Stimulated activated CD8-positive, alpha-beta memory T cell treated with anti-CD3 and anti-CD28 coated beads, Interleukin-15, amount 100 ng/mL, for 24 hours (primary cell): Measurements from ENCODE around the gene VWA3B.

Source experiments
- DNase-seq: peaks from one replicate; pipeline ENCODE4 v3.0.0-alpha.2; 2020; ENCODE audit warnings: low read depth

Gene VWA3B

GRCh38 chr2:98172150-98172765, 85.3 kb downstream of the VWA3B start:
- DNase-seq, result no peak

- DNase-seq, result no peak
Observed at GRCh38 chr2:98172951-98173350, 86.0 kb downstream of the VWA3B start.

GRCh38 chr2:98175811-98176210, 88.8 kb downstream of the VWA3B start:
- no peak for DNase-seq

- no peak for DNase-seq
Observed at GRCh38 chr2:98177286-98177685, 90.3 kb downstream of the VWA3B start.

GRCh38 chr2:98177986-98178385, 91.0 kb downstream of the VWA3B start:
- no peak for DNase-seq

GRCh38 chr2:98180456-98180855, 93.5 kb downstream of the VWA3B start:
- DNase-seq, result no peak

- no peak for DNase-seq
Observed at GRCh38 chr2:98181346-98181745, 94.4 kb downstream of the VWA3B start.

- DNase-seq, result no peak
Observed at GRCh38 chr2:98185801-98186200, 98.8 kb downstream of the VWA3B start.

GRCh38 chr2:98187194-98187593, 100.2 kb downstream of the VWA3B start:
- no peak for DNase-seq

GRCh38 chr2:98188351-98189046, 101.5 kb downstream of the VWA3B start:
- DNase-seq, result no peak

- no peak for DNase-seq
Observed at GRCh38 chr2:98191883-98192282, 104.9 kb downstream of the VWA3B start.

- DNase-seq, result no peak
Observed at GRCh38 chr2:98201576-98201975, 114.6 kb downstream of the VWA3B start.

- DNase-seq, result no peak
Observed at GRCh38 chr2:98205889-98206288, 118.9 kb downstream of the VWA3B start.

GRCh38 chr2:98212092-98213000, 125.4 kb downstream of the VWA3B start:
- no peak for DNase-seq

GRCh38 chr2:98216616-98217015, 129.6 kb downstream of the VWA3B start:
- no peak for DNase-seq

GRCh38 chr2:98219152-98219551, 132.2 kb downstream of the VWA3B start:
- no peak for DNase-seq

- no peak for DNase-seq
Observed at GRCh38 chr2:98233941-98234340, 147.0 kb downstream of the VWA3B start.

GRCh38 chr2:98234776-98235175, 147.8 kb downstream of the VWA3B start:
- no peak for DNase-seq

- no peak for DNase-seq
Observed at GRCh38 chr2:98236935-98237334, 150.0 kb downstream of the VWA3B start.

- no peak for DNase-seq
Observed at GRCh38 chr2:98240786-98241398, 153.9 kb downstream of the VWA3B start.

GRCh38 chr2:98241592-98241991, 154.6 kb downstream of the VWA3B start:
- DNase-seq, result no peak

GRCh38 chr2:98242003-98242402, 155.0 kb downstream of the VWA3B start:
- no peak for DNase-seq
